SU-DHL-6 (cell line): ENCODE measurements around the gene TICAM1.

Source experiments
- H2AFZ ChIP-seq: fragments of 200-600 bp; sonication (generic); 2 replicates; pipeline ENCODE4 v1.6.1; 2014; ENCODE audit warnings: low read depth, mild to moderate bottlenecking, moderate library complexity, mixed read lengths, antibody characterized with exemption, low read length; ENCODE audit not compliant: severe bottlenecking
- H3F3A ChIP-seq: fragments of 200-600 bp; shearing (Covaris generic); 2 replicates; pipeline ENCODE4 v1.6.0; 2016; ENCODE audit warnings: antibody characterized with exemption, mild to moderate bottlenecking; ENCODE audit not compliant: insufficient read depth
- H3K27ac ChIP-seq: fragments of 200-600 bp; sonication (generic); 2 replicates; pipeline ENCODE4 v1.5.1; 2016; ENCODE audit warnings: low read depth, mild to moderate bottlenecking, low read length, moderate library complexity, mixed read lengths
- H3K27me3 ChIP-seq: fragments of 200-600 bp; sonication (generic), shearing (Covaris generic); 2 replicates; pipeline ENCODE4 v1.6.0; 2014; ENCODE audit warnings: mild to moderate bottlenecking, low read length
- H3K36me3 ChIP-seq: fragments of 200-600 bp; sonication (generic); 2 replicates; pipeline ENCODE4 v1.6.1; 2014; ENCODE audit warnings: mild to moderate bottlenecking, low read length, mixed read lengths
- H3K4me2 ChIP-seq: fragments of 300-600, 200-600 bp; shearing (Covaris generic), sonication (generic); 2 replicates; pipeline ENCODE4 v1.6.0; 2014; ENCODE audit warnings: low read length, low read depth, mild to moderate bottlenecking; ENCODE audit not compliant: poor library complexity, severe bottlenecking
- H3K4me3 ChIP-seq: fragments of 200-600 bp; sonication (generic); 2 replicates; pipeline ENCODE4 v1.5.1; 2014; ENCODE audit warnings: antibody characterized with exemption, low read length, mild to moderate bottlenecking, mixed read lengths; ENCODE audit not compliant: insufficient read depth, poor library complexity, severe bottlenecking
- H3K79me2 ChIP-seq: fragments of 200-600 bp; sonication (generic); 2 replicates; pipeline ENCODE4 v1.6.1; 2014; ENCODE audit warnings: mild to moderate bottlenecking, low read length, moderate library complexity; ENCODE audit not compliant: insufficient read depth
- H3K9ac ChIP-seq: fragments of 200-600 bp; sonication (generic); 2 replicates; pipeline ENCODE4 v1.7.0; 2014; ENCODE audit warnings: mild to moderate bottlenecking, low read length
- H3K9me2 ChIP-seq: fragments of 200-600 bp; sonication (generic); replicated peaks from 2 replicates; pipeline ENCODE4 v1.6.1; 2014; ENCODE audit warnings: low read length; ENCODE audit not compliant: insufficient read depth
- H3K9me3 ChIP-seq: fragments of 200-600 bp; sonication (generic); 2 replicates; pipeline ENCODE4 v1.6.1; 2014; ENCODE audit warnings: low read length, mixed read lengths; ENCODE audit not compliant: insufficient read depth
- H4K20me1 ChIP-seq: fragments of 200-600 bp; sonication (generic); 2 replicates; pipeline ENCODE4 v1.6.1; 2014; ENCODE audit warnings: low read depth, mild to moderate bottlenecking, antibody characterized with exemption, low read length, moderate library complexity, mixed read lengths
- EZH2phosphoT487 ChIP-seq: fragments of 200-600 bp; sonication (generic), shearing (Covaris generic); conservative IDR thresholded peaks from 2 replicates; pipeline ENCODE4 v1.6.1; 2018; ENCODE audit warnings: mild to moderate bottlenecking, antibody characterized with exemption, low read length, moderate library complexity, mixed read lengths
- TF ChIP-seq, protein P1 (sequence below): fragments of 200-600 bp; sonication (generic); IDR thresholded peaks from one replicate; pipeline ENCODE4 v1.5.1; 2017; ENCODE audit warnings: antibody characterized with exemption, mild to moderate bottlenecking, low read length, moderate library complexity; ENCODE audit not compliant: insufficient read depth, poor library complexity, severe bottlenecking

TICAM1 gene

DNA sequence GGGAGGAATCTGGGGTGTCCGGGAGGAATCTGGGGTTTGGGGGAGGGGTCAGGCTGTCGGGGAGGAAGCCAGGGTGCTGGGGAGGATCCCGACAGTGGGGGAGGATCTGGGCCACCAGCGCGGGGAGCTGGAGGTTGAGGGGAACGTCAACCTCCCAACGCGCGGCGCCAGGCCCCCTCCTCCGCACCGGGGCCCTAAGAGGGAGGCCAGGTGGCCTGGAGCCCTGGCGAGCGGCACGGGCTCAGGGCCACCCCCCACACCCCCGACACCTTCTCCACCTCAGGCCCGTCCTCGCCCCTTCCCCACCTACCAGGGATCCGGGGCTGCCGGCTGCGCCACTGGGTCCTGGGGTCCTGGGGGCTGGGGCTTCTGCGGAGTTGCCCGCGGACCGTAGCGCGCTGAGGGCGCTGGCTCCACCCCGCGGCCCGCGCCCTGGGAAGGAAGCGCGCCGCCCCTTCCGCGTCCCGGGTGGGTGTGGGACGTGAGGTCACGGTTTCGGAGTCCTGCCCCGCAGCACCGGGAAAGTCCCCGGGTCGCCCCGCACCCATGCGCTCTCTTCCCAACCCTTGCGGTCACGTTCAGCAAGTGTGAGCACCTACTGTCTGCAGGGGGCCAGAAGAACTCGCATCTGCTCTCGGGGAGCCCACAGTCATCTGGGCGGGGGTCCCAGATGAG is at the start of gene TICAM1:
Gene TICAM1, minus strand, starts transcription at position 409 of the 675 bp plus-strand sequence. CDS start 13,335 bp downstream, outside the sequence.
- H3K4me3 ChIP-seq, result peak within 1 kb of the TSS; percentile 73
- no peaks in the 10 kb centered on the region for H4K20me1 ChIP-seq
- H3K9me3 ChIP-seq, result no peaks in the 10 kb centered on the region
- no peak for TF ChIP-seq EZH2phosphoT487
- TF ChIP-seq, protein P1, sequence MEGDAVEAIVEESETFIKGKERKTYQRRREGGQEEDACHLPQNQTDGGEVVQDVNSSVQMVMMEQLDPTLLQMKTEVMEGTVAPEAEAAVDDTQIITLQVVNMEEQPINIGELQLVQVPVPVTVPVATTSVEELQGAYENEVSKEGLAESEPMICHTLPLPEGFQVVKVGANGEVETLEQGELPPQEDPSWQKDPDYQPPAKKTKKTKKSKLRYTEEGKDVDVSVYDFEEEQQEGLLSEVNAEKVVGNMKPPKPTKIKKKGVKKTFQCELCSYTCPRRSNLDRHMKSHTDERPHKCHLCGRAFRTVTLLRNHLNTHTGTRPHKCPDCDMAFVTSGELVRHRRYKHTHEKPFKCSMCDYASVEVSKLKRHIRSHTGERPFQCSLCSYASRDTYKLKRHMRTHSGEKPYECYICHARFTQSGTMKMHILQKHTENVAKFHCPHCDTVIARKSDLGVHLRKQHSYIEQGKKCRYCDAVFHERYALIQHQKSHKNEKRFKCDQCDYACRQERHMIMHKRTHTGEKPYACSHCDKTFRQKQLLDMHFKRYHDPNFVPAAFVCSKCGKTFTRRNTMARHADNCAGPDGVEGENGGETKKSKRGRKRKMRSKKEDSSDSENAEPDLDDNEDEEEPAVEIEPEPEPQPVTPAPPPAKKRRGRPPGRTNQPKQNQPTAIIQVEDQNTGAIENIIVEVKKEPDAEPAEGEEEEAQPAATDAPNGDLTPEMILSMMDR, result no peak
- H3K9ac ChIP-seq, result peak within 1 kb of the TSS; percentile 69
- H3K27me3 ChIP-seq, result no peaks in the 10 kb centered on the region
- H3K36me3 ChIP-seq, result no peaks in the 10 kb centered on the region
- H3K79me2 ChIP-seq, result peaks cover 40% of the 10 kb centered on the region
- H3K4me2 ChIP-seq, result peak within 1 kb of the TSS; percentile 70
- H2AFZ ChIP-seq, result peak within 1 kb of the TSS; percentile 90
- no peaks in the 10 kb centered on the region for H3K9me2 ChIP-seq
- peak within 1 kb of the TSS; percentile 76 for H3K27ac ChIP-seq
- peaks cover 23% of the 10 kb centered on the region for H3F3A ChIP-seq

GRCh38 chr19:4879041-4879440 is 47.5 kb upstream of the TICAM1 start:
- no peaks in the 10 kb centered on the region for H3K27me3 ChIP-seq
- H3K36me3 ChIP-seq, result no peaks in the 10 kb centered on the region
- TF ChIP-seq, protein P1, result no peak
- TF ChIP-seq EZH2phosphoT487, result no peak
- H3K9me2 ChIP-seq, result no peaks in the 10 kb centered on the region
- no peak overlapping the region for H3K9ac ChIP-seq
- no peaks in the 10 kb centered on the region for H4K20me1 ChIP-seq
- no peak overlapping the region for H3K4me3 ChIP-seq
- no peaks in the 10 kb centered on the region for H3F3A ChIP-seq
- no peaks in the 10 kb centered on the region for H3K79me2 ChIP-seq
- H3K9me3 ChIP-seq, result no peaks in the 10 kb centered on the region
- H3K4me2 ChIP-seq, result no peak overlapping the region
- H3K27ac ChIP-seq, result no peak overlapping the region
- no peak overlapping the region for H2AFZ ChIP-seq

- Histone ChIP-seq H3F3A (no peaks in the 10 kb centered on the region), H3K4me2 (no peak overlapping the region), H3K9me3 (no peaks in the 10 kb centered on the region), H3K27ac (no peak overlapping the region), H3K4me3 (no peak overlapping the region), H2AFZ (no peak overlapping the region), H4K20me1 (no peaks in the 10 kb centered on the region), H3K36me3 (no peaks in the 10 kb centered on the region), H3K79me2 (no peaks in the 10 kb centered on the region), H3K9me2 (no peaks in the 10 kb centered on the region), H3K27me3 (no peaks in the 10 kb centered on the region), H3K9ac (no peak overlapping the region; the same call in 1 of the 2 replicates)
- no peak for TF ChIP-seq EZH2phosphoT487
- TF ChIP-seq, protein P1, result no peak
These were observed 47.0 kb upstream of the TICAM1 start for GRCh38 chr19:4878491-4878968.
